GM21576 (cell line): ENCODE results near the gene CNKSR1.

Source experiments
- ATAC-seq: cut with Tn5 transposase; IDR thresholded peaks from one replicate; pipeline ENCODE4 v1.9.1; 2021; ENCODE audit warnings: mild to moderate bottlenecking, moderate library complexity; ENCODE audit not compliant: unreplicated experiment

The CNKSR1 gene

DNA sequence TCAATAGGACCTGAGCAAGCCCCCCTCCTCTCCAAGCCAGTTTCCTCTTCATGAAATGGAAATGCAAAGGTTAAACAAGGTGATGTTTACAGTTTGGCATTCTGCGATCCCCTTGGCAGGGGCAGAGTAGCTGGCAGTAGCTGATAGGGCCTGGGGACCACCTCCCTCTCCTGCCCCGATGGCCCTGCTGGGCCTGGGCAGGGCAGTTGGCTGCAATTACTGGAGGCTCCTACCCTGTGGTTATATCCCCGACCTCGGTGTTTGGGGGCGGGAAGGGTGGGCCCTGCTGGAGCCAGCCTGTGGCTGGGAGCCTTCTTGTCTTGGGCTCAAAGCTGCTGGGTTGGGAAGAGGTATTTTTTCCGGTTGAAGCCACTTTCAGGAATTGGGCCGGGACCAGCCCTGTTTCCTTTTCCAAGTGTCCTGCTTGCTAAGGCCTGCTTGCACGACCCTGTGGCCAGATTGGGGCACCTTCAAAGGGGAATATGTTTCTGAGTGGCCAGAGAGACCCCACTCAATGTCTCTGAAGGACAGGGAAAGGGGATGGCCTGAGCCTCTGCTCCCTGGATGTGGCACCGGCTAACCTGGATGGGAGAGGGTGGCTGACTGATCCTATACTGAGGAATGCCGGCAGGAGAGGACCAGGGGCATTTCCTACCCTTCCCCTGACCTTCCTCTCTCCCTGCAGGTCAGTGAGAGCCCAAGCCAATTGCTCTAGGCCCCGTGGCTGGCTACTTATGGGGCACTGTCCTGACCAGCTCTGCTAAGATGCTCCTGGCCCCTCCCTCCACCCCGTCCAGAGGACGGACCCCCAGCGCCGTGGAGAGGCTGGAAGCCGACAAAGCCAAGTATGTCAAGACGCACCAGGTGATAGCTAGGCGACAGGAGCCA is 16.5 kb upstream of the CNKSR1 start:
- no peak for ATAC-seq

DNA sequence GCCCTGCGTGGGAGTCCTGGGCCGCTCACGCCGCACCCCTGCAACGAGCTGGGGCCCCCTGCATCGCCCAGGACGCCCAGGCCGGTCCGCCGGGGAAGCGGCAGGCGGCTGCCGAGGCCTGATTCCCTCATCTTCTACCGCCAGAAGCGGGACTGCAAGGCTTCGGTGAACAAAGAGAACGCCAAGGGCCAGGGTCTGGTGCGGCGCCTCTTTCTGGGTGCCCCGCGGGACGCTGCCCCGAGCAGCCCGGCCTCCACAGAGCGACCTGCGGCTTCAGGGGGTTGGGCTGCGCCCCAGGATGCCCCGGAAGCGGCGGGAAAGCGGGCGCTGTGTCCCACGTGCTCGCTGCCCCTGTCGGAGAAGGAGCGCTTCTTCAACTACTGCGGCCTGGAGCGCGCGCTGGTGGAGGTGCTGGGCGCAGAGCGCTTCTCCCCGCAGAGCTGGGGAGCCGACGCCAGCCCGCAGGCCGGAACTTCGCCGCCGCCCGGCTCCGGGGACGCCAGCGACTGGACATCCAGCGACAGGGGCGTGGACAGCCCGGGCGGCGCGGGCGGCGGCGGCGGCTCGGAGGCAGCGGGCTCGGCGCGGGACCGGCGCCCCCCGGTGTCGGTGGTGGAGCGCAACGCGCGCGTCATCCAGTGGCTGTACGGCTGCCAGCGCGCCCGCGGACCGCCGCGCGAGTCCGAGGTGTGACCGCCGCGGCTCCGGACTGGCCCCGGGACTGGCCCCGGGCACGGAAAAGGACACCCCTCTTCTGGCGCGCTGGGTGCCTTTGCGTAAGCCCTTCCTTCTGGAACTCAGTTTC is 15.7 kb upstream of the CNKSR1 start:
- no peak for ATAC-seq

DNA sequence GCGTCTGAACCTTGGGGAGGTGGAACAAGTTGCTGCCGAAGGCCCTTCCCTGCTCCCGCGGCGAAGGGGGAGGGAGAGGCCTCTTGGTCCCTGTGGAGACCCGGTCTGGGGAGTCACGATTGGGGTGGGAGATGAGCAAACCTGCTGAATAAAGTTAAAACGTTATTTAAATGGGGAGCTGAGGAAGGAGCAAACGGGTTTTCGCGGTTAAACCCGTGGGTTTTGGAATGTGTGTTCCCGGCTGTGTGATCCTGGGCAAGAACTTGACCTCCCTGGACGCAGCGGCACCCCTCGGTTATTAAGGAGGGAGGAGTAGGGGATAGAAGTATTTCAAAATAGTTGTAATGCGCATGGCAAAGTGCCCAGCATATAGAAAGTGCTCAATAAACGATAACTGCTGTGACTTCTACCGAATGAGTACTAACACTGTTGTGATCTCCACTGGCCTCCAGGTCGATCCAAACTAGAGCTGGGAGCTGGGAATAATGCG is 15.0 kb upstream of the CNKSR1 start:
- no peak for ATAC-seq

GRCh38 chr1:26163684-26164035 is 13.6 kb upstream of the CNKSR1 start:
- ATAC-seq, result no peak

DNA sequence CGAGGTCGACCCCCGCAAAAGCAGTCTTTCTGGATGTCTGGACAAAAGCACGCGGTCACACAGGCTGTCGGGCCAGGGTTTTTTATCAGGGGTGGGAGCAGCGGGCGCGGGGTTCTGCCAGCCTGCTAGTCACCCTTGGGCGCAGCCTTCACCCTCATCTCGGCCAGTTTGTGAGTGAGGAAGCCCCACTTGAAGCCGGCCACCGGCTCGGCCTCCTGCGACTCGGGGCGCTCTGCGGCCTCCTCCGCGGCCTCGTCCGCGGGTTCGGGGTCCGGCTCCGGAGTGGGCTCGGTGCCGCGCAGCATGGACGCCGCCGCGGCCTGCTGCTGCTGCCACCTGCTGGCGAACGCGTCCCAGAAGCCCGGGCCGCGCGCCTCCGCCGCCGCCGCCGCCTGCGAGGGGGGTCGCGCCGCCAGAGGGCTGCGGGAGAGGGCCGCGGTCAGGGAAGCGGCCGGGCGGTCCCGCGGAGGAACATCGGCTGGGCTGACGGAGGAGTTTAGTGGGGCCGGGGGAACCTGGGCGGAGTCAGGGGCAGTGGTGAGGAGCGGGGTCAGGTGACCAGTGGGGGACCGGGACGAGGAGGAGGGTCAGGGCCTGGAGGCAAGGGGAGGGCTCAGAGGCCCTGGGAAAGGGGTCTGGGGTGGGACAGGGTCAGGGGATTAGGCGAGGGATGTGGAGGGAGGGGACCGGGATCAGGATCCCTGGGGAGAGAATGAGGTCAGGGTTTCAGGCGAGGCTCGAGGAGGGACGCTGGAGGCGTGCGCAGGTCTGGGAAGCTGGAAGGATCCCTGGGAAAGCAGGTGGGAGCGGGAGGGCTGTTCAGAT is 13.0 kb upstream of the CNKSR1 start:
- no peak for ATAC-seq

DNA sequence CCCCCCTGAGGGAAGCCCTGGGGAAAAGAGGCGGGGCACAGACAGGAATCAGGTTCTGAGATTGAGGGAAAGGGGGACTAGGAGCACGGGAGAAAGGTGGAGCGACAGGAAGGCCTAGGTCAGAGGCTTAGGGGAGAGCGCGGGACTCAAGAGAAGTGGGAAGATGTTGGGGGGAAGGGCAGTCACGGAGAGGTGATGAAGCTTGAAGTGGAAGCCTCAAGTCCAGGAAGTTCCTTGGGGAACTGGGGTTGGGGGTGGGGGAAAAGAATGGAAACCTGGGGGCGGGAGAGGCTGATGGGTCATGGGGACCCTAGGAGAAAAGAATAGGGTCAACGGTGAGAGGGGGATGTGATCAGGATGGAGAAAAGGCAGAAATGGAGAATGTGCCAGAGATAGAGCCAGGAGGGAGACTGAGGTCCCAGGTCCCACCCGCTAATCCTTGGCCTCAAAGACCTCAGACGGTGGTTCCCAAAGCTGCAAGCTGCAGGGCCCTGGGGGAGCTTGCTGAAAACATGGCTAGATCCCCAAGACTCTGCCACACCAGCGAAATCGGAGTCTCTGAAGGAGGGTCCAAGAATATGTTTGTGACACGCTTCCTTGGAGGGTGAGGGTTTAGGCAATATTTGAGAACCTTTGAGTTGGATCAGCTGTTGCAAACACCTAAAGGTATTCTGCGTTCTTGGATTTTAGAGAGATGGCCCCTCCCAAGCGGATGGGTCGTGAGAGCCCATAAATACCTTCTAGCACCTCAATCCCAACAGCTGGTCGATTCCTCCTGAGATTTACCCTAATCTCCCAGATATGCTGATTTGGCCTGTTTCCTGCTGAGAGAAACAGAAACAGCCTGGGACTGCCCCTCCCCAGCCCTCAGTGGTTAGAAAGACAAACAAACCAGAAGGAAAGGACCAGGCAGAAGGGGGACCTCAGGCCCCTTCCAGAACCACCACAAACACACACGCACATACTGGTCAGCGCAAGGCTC is 12.1 kb upstream of the CNKSR1 start:
- no peak for ATAC-seq

DNA sequence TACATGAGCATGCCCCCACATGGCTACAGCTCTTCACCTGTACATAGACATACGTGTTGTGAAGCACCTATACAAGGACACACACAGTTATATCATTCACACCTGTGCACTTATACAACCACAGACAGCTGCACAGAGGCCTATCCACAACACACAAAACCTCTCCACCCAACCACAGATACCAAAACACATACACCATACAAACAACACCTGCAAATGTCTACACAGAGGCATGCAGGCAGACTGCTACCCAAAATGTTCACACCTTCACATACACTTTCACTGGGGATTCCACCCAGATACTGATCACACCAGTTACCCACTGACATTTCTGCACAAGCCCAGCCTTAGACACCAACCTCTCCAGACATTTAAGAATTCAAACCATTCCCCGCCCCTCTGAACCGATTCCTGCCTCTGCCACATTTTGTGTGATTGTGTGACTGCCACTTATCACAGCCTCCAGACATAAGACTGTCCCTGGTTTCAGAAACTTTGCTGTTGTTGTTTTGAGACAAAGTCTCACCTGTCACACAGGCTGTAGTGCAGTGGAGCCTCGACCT is 10.5 kb upstream of the CNKSR1 start:
- ATAC-seq, result no peak

- ATAC-seq, result no peak
Measured at GRCh38 chr1:26168410-26169197, 8.7 kb upstream of the CNKSR1 start, which contains the start of gene C1orf232. Gene C1orf232 (minus strand): TSS chr1:26168963. CDS start chr1:26168499, 464 bp downstream.

DNA sequence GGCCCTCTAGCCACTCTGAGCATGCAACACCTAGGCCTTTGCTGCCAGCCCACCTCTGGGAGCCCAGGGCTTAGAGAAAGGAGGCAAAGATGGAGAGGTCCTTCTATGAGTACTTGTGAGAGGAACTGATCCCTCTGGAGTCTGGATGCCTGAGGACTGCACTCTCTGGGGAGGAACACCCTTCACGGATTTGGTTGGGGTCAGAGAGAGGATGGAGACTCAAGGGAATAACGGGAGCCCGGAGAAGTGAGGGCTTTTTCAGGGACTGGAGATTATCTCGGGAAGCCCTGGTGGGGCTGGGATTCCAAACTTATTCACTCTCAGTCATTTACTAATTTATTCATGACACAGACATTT is 8.1 kb upstream of the CNKSR1 start:
- no peak for ATAC-seq

DNA sequence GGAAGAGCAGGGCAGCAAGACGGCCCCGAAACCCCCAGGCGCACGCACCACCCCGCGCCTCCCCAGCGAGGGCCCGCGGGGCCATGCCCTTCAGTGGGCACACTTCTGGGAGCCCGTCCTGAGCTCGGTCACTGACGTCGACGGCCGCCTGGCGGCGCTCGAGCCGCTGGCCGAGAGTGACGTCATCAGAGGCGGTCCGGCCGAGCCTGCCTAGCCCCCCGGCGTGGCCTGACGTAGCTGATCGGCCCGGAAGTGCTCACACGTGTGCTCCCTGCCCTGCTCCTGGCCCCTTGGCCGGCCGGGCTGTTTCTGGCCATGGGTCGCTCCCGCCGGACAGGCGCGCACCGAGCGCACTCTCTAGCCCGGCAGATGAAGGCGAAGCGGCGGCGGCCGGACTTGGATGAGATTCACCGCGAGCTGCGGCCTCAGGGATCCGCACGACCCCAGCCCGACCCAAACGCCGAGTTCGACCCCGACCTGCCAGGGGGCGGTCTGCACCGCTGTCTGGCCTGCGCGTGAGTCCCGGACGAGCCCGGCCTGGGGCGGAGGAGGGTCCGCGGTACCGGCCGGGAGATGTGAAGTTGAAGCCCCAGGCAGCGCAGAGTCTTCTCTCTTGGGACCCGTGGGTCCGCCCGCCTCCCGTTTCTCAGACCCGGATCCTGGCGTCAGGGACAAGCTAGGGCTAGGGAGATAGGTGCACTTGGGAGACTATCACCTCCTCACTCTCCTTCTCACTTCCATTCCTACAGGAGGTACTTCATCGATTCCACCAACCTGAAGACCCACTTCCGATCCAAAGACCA is 7.4 kb upstream of the CNKSR1 start, which contains the start of gene ZNF593:
Gene ZNF593 (plus strand): TSS at position 240 of the 803 bp plus-strand sequence. CDS start 76 bp downstream, at position 316.
- peak; percentile 86 for ATAC-seq

GRCh38 chr1:26170472-26170821 is 6.8 kb upstream of the CNKSR1 start:
- no peak for ATAC-seq

GRCh38 chr1:26171084-26172072 is 5.9 kb upstream of the CNKSR1 start, which contains the start of gene ZNF593OS:
Gene ZNF593OS (minus strand): TSS chr1:26171832. CDS start chr1:26171661, 171 bp downstream.
- no peak for ATAC-seq

- ATAC-seq, result no peak
Measured at GRCh38 chr1:26175346-26175745, 1.9 kb upstream of the CNKSR1 start.

DNA sequence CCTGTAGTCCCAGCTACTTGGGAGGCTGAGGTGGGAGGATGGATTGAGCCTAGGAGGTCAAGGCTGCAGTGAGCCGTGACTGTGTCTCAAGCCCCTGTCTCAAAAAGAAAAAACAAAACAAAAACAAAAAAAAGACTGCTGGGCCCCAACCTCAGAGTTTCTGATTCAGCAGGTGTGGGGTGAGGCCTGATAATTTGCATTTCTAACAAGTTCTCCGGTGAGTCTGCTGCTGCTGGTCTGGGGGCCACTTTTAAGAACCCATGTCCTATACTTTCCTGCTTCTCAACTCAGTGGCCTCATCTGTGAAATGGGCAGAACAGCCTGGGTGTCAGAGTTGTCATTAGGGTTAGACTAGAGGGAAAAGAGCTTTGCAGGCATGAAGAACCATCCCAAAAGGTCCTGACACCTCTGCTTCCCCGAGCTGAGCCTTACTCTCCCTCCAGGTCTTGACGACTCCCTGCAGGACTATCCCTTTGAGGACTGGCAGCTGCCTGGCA is 2.8 kb downstream of the CNKSR1 start:
- ATAC-seq, result no peak

DNA sequence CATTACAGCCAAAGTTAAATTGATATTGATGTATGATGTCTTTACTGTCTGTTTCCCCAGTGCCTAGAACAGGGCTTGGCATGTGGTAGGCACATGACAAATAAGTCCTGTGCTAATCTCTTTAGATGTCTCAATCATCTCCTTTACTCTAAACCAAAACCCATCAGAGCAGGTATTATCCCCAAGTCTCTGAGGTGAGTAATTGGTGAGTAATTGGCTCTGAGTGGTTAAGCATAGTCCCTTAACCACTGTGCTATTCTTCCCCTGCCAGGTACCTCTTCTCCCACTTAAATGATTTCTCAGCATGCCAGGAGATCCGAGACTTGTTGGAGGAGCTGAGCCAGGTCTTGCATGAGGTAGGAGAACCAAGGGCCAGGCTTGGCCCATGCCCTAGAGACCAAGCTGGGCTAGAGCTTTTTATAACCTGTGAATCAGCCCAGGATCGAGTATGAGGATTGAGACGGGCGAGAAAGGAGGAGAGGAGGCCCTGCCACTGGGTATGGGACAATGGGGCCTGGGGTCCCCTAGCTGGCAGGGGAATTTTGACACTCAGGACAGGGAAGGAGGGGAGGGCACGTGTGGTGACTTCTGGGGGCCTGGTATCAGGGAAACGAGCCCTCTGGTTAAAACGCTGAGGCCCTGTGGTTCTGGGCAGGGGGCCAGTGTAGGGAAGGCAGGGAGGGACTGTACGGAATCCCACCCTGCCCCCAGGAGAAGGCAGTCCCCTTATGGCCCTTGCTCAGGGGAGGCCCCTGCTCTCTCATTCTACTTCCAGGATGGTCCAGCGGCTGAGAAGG is 4.5 kb downstream of the CNKSR1 start:
- ATAC-seq, result no peak

- ATAC-seq, result no peak
Measured at GRCh38 chr1:26182383-26182696, 5.0 kb downstream of the CNKSR1 start.
